NB4 (cell line): ENCODE data around the gene STAB2.

Experiments
- DNase-seq: peaks from one replicate; pipeline ENCODE4 v3.0.0; 2010; ENCODE audit warnings: low read depth
- H3K4me3 ChIP-seq: one replicate; pipeline ENCODE4 v1.5.1; 2011; ENCODE audit warnings: mild to moderate bottlenecking, low read depth, low read length, moderate library complexity
- MYC ChIP-seq: IDR thresholded peaks from 2 replicates; pipeline ENCODE4 v1.6.1; 2011; ENCODE audit warnings: low read depth, low read length
- POLR2A ChIP-seq: IDR thresholded peaks from 2 replicates; pipeline ENCODE4 v1.6.1; 2011; ENCODE audit warnings: mild to moderate bottlenecking; ENCODE audit not compliant: insufficient read length; ENCODE audit errors: extremely low read depth
- TF ChIP-seq, protein P1 (sequence below): IDR thresholded peaks from 2 replicates; pipeline ENCODE4 v1.6.1; 2011; ENCODE audit warnings: low read depth, low read length
- TF ChIP-seq, protein P2 (sequence below): IDR thresholded peaks from one replicate; pipeline ENCODE4 v1.5.1; 2012; ENCODE audit warnings: low read depth, low read length

STAB2 gene

GRCh38 chr12:103782399-103782798, 195.3 kb downstream of the STAB2 start:
- TF ChIP-seq POLR2A, result no peak
- no peak for TF ChIP-seq MYC
- TF ChIP-seq, protein P1, sequence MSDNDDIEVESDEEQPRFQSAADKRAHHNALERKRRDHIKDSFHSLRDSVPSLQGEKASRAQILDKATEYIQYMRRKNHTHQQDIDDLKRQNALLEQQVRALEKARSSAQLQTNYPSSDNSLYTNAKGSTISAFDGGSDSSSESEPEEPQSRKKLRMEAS, result no peak
- TF ChIP-seq, protein P2, sequence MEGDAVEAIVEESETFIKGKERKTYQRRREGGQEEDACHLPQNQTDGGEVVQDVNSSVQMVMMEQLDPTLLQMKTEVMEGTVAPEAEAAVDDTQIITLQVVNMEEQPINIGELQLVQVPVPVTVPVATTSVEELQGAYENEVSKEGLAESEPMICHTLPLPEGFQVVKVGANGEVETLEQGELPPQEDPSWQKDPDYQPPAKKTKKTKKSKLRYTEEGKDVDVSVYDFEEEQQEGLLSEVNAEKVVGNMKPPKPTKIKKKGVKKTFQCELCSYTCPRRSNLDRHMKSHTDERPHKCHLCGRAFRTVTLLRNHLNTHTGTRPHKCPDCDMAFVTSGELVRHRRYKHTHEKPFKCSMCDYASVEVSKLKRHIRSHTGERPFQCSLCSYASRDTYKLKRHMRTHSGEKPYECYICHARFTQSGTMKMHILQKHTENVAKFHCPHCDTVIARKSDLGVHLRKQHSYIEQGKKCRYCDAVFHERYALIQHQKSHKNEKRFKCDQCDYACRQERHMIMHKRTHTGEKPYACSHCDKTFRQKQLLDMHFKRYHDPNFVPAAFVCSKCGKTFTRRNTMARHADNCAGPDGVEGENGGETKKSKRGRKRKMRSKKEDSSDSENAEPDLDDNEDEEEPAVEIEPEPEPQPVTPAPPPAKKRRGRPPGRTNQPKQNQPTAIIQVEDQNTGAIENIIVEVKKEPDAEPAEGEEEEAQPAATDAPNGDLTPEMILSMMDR, result no peak
- DNase-seq, result no peak

DNA sequence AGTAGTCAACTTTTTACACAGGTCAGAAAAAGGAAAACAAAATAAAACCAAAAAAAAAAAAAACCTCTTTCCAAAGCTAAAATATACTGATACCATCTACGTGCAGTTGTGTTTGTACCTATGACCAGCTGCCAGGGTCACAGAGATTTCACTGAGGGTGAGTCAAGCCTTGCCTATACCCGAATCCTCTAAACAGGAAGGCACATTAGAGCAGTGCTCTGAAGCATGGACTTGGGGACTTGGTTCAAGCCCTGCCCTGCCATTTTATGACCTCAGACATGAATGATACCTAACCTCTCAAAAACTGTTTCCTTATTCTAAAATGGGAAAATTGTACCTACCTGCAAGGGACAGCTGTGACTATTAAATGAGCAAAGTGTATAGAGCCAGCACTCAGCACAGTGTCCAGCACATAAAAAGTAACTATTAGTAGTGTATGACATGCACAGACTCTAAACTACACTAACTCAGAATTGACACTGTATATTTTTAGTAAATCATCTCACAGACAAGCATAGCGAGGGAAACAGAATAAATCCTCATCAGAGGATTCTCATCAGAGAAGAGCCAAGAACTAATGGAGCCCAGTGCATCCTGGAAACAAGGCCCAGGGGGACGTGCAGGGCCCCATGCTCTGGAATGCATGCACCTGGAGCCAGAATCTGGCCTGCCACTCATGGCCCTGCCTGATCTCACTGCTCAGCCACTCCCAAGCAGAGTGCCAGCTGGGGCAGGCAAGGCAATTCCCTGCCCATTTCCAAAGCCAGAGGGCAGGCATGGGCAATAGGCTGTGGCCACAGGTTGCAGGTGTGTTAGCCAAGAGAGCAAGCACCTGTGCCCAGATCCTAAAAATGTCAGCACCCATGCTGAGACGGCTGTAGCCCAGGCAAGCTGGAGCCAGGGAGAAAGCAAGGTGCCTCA, 196.9 kb downstream of the STAB2 start:
- DNase-seq, result no peak
- H3K4me3 ChIP-seq, result no peak overlapping the region
- no peak for TF ChIP-seq POLR2A

More at GRCh38 chr12:103782399-103782798, 195.3 kb downstream of the STAB2 start:
- H3K4me3 ChIP-seq, result no peak overlapping the region

DNA sequence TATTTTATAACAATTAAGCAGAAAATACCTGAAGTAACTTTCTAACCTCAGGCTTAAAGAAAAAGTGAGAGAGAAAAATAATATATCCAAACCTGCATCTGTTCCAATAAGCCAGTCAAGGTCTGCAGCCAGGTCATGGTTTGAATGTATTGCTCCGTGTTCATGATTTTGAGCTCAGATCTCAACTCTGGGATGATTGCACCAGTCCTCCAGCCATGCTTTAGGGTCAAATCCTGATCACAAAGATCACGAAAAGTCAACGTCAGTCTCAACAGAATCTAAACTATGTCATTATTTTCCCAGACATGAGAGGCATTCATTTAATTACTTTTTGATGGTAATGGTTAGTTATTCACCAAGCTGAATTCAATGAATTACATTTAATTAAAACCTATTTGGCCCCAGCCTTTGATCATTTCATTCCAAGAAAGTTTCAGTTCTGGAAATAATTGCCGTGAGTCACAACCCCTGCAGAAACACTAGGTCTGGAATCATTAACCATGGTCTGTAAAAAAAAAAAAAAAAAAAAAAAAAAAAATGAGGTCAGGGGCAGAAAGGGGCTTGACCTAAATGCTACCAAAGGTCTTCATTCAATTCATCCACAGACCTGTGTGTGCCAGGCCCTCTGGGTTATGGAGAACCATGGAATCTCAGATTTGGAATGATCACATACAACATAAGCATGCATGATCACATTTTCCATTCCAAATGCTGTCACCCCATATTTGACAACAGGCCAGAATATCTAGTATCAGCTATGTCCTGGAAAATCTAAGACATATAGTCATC, 198.4 kb downstream of the STAB2 start:
- DNase-seq, result no peak
- TF ChIP-seq, protein P2, result no peak
- no peak overlapping the region for H3K4me3 ChIP-seq

DNA sequence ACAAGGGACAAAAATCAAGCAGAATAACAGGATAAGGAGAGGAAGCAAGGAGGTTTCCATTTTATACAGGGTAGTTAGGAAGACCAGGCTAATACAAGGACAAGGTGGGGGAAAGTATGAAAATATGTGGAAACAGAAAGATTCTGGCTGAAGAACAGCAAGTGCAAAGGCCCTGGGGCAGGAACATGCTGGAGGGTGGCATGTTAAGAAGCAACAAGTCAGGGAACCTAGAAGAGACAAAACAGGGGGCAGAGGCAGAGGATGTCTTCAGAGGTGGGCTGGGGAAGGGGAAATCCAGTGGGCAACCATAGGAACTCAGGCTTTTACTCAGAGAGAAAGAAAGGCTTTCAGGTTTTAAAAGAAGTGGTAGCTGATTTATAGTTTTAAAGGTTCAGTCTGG, 199.1 kb downstream of the STAB2 start:
- H3K4me3 ChIP-seq, result no peak overlapping the region
- TF ChIP-seq POLR2A, result no peak
- TF ChIP-seq, protein P2, result no peak
- TF ChIP-seq, protein P1, result no peak
- no peak for TF ChIP-seq MYC
- DNase-seq, result no peak

- H3K4me3 ChIP-seq, result no peak overlapping the region
- DNase-seq, result no peak
- TF ChIP-seq, protein P2, result no peak
- no peak for TF ChIP-seq MYC
- TF ChIP-seq, protein P1, result no peak
- no peak for TF ChIP-seq POLR2A
These were observed 204.4 kb downstream of the STAB2 start for GRCh38 chr12:103791350-103791920.

GRCh38 chr12:103793046-103793445, 206.0 kb downstream of the STAB2 start:
- H3K4me3 ChIP-seq, result no peak overlapping the region
- TF ChIP-seq MYC (no peak), POLR2A (no peak)
- TF ChIP-seq, protein P2, result no peak
- TF ChIP-seq, protein P1, result no peak
- no peak for DNase-seq
